ENCODE data around the gene INPPL1.
"Not testable (repeated sequence)": the region's sequence is repeated elsewhere in the genome, so short reads cannot be mapped to it uniquely, and the experiment has no call there.

INPPL1 gene

GRCh38 chr11:72224564-72225410 lies at the start of gene INPPL1:
TSS of gene INPPL1 (plus strand) at chr11:72224767. CDS start at chr11:72224985, 218 bp downstream.
- in situ Hi-C loops (cut with HindIII; ENCODE audit: low sequenced_read_pairs) = no loop called here

GRCh38 chr11:72177656-72178055 lies 46.9 kb upstream of the INPPL1 start:
- in situ Hi-C loops (cut with HindIII; ENCODE audit: low sequenced_read_pairs) = no loop called here

- in situ Hi-C loops (cut with HindIII; ENCODE audit: low sequenced_read_pairs) = no loop called here
Measured at GRCh38 chr11:72179049-72179803, 45.3 kb upstream of the INPPL1 start.

- in situ Hi-C loops (cut with HindIII; ENCODE audit: low sequenced_read_pairs) = no loop called here
Measured at GRCh38 chr11:72179804-72180396, 44.7 kb upstream of the INPPL1 start.

- in situ Hi-C loops (cut with HindIII; ENCODE audit: low sequenced_read_pairs) = not testable (repeated sequence)
Measured at GRCh38 chr11:72180892-72181552, 43.5 kb upstream of the INPPL1 start.

- in situ Hi-C loops (cut with HindIII; ENCODE audit: low sequenced_read_pairs) = not testable (repeated sequence)
Measured at GRCh38 chr11:72181553-72181958, 43.0 kb upstream of the INPPL1 start.

GRCh38 chr11:72188267-72188666 lies 36.3 kb upstream of the INPPL1 start:
- in situ Hi-C loops (cut with HindIII; ENCODE audit: low sequenced_read_pairs) = no loop called here

- in situ Hi-C loops (cut with HindIII; ENCODE audit: low sequenced_read_pairs) = no loop called here
Measured at GRCh38 chr11:72189455-72190250, 34.9 kb upstream of the INPPL1 start.

- in situ Hi-C loops (cut with HindIII; ENCODE audit: low sequenced_read_pairs) = no loop called here
Measured at GRCh38 chr11:72190631-72191071, 33.9 kb upstream of the INPPL1 start.

GRCh38 chr11:72191961-72192381 lies 32.6 kb upstream of the INPPL1 start, which contains the start of gene FOLR1:
TSS of gene FOLR1 (plus strand) at chr11:72192140. CDS start at chr11:72192174, 34 bp downstream.
- in situ Hi-C loops (cut with HindIII; ENCODE audit: low sequenced_read_pairs) = no loop called here

GRCh38 chr11:72195518-72196270 lies 28.9 kb upstream of the INPPL1 start:
- in situ Hi-C loops (cut with HindIII; ENCODE audit: low sequenced_read_pairs) = no loop called here

- in situ Hi-C loops (cut with HindIII; ENCODE audit: low sequenced_read_pairs) = not testable (repeated sequence)
Measured at GRCh38 chr11:72201445-72201844, 23.1 kb upstream of the INPPL1 start.

GRCh38 chr11:72202571-72202970 lies 22.0 kb upstream of the INPPL1 start:
- in situ Hi-C loops (cut with HindIII; ENCODE audit: low sequenced_read_pairs) = no loop called here

GRCh38 chr11:72203163-72203562 lies 21.4 kb upstream of the INPPL1 start:
- in situ Hi-C loops (cut with HindIII; ENCODE audit: low sequenced_read_pairs) = no loop called here

GRCh38 chr11:72204886-72205285 lies 19.7 kb upstream of the INPPL1 start:
- in situ Hi-C loops (cut with HindIII; ENCODE audit: low sequenced_read_pairs) = no loop called here

- in situ Hi-C loops (cut with HindIII; ENCODE audit: low sequenced_read_pairs) = not testable (repeated sequence)
Measured at GRCh38 chr11:72206794-72207193, 17.8 kb upstream of the INPPL1 start.

- in situ Hi-C loops (cut with HindIII; ENCODE audit: low sequenced_read_pairs) = no loop called here
Measured at GRCh38 chr11:72208281-72208680, 16.3 kb upstream of the INPPL1 start.

GRCh38 chr11:72209101-72209500 lies 15.5 kb upstream of the INPPL1 start:
- in situ Hi-C loops (cut with HindIII; ENCODE audit: low sequenced_read_pairs) = no loop called here

GRCh38 chr11:72216638-72217037 lies 7.9 kb upstream of the INPPL1 start, which contains the start of gene FOLR2:
TSS of gene FOLR2 (plus strand) at chr11:72216794. CDS start at chr11:72218585, 1,791 bp downstream.
- in situ Hi-C loops (cut with HindIII; ENCODE audit: low sequenced_read_pairs) = no loop called here
